Measurements from ENCODE around the gene EBF3. TPM values are rescaled to one million over a fixed set of nuclear protein-coding genes. Genes with fewer than 3 reads are reported as not detected.

Gene EBF3
- total RNA-seq, 1 experiment from 2014 or later, result not detected

GRCh38 chr10:129837909-129838582 lies 126.0 kb downstream of the EBF3 start:
- no peak for DNase-seq (ENCODE audit: low spot score)

- no peak for DNase-seq (ENCODE audit: low spot score)
Measured at GRCh38 chr10:129836253-129836652, 127.8 kb downstream of the EBF3 start.

- DNase-seq (ENCODE audit: low spot score), result no peak
Measured at GRCh38 chr10:129833994-129834739, 129.9 kb downstream of the EBF3 start.

- no peak for DNase-seq (ENCODE audit: low spot score)
Measured at GRCh38 chr10:129833468-129833950, 130.6 kb downstream of the EBF3 start.

- DNase-seq (ENCODE audit: low spot score), result no peak
Measured at GRCh38 chr10:129832573-129833467, 131.3 kb downstream of the EBF3 start.

GRCh38 chr10:129831150-129831549 lies 132.9 kb downstream of the EBF3 start:
- no peak for DNase-seq (ENCODE audit: low spot score)

- DNase-seq (ENCODE audit: low spot score), result no peak
Measured at GRCh38 chr10:129825826-129826225, 138.2 kb downstream of the EBF3 start.

GRCh38 chr10:129825221-129825620 lies 138.9 kb downstream of the EBF3 start:
- no peak for DNase-seq (ENCODE audit: low spot score)

GRCh38 chr10:129820451-129820850 lies 143.6 kb downstream of the EBF3 start:
- no peak for DNase-seq (ENCODE audit: low spot score)

- DNase-seq (ENCODE audit: low spot score), result no peak
Measured at GRCh38 chr10:129816656-129817045, 147.4 kb downstream of the EBF3 start.

GRCh38 chr10:129815898-129816655 lies 148.0 kb downstream of the EBF3 start:
- no peak for DNase-seq (ENCODE audit: low spot score)

- DNase-seq (ENCODE audit: low spot score), result no peak
Measured at GRCh38 chr10:129814681-129815646, 149.1 kb downstream of the EBF3 start.

GRCh38 chr10:129812398-129812797 lies 151.7 kb downstream of the EBF3 start:
- DNase-seq (ENCODE audit: low spot score), result no peak

GRCh38 chr10:129811208-129811607 lies 152.9 kb downstream of the EBF3 start:
- DNase-seq (ENCODE audit: low spot score), result no peak

GRCh38 chr10:129809841-129810240 lies 154.2 kb downstream of the EBF3 start:
- no peak for DNase-seq (ENCODE audit: low spot score)

GRCh38 chr10:129809431-129809830 lies 154.6 kb downstream of the EBF3 start:
- DNase-seq (ENCODE audit: low spot score), result no peak

GRCh38 chr10:129808092-129808983 lies 155.7 kb downstream of the EBF3 start:
- DNase-seq (ENCODE audit: low spot score), result no peak

- DNase-seq (ENCODE audit: low spot score), result no peak
Measured at GRCh38 chr10:129807211-129807610, 156.9 kb downstream of the EBF3 start.

GRCh38 chr10:129800796-129801340 lies 163.2 kb downstream of the EBF3 start:
- DNase-seq (ENCODE audit: low spot score), result no peak
